ELF-1 (cell line): ENCODE measurements around the gene PIGZ.

ENCODE experiments used
- DNase-seq: peaks from one replicate; pipeline ENCODE4 v3.0.0-alpha.2; 2016; ENCODE audit warnings: low read depth, low spot score

The PIGZ gene, protein sequence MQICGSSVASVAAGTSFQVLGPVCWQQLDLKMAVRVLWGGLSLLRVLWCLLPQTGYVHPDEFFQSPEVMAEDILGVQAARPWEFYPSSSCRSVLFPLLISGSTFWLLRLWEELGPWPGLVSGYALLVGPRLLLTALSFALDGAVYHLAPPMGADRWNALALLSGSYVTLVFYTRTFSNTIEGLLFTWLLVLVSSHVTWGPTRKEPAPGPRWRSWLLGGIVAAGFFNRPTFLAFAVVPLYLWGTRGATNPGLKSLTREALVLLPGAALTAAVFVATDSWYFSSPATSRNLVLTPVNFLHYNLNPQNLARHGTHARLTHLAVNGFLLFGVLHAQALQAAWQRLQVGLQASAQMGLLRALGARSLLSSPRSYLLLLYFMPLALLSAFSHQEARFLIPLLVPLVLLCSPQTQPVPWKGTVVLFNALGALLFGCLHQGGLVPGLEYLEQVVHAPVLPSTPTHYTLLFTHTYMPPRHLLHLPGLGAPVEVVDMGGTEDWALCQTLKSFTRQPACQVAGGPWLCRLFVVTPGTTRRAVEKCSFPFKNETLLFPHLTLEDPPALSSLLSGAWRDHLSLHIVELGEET

DNA sequence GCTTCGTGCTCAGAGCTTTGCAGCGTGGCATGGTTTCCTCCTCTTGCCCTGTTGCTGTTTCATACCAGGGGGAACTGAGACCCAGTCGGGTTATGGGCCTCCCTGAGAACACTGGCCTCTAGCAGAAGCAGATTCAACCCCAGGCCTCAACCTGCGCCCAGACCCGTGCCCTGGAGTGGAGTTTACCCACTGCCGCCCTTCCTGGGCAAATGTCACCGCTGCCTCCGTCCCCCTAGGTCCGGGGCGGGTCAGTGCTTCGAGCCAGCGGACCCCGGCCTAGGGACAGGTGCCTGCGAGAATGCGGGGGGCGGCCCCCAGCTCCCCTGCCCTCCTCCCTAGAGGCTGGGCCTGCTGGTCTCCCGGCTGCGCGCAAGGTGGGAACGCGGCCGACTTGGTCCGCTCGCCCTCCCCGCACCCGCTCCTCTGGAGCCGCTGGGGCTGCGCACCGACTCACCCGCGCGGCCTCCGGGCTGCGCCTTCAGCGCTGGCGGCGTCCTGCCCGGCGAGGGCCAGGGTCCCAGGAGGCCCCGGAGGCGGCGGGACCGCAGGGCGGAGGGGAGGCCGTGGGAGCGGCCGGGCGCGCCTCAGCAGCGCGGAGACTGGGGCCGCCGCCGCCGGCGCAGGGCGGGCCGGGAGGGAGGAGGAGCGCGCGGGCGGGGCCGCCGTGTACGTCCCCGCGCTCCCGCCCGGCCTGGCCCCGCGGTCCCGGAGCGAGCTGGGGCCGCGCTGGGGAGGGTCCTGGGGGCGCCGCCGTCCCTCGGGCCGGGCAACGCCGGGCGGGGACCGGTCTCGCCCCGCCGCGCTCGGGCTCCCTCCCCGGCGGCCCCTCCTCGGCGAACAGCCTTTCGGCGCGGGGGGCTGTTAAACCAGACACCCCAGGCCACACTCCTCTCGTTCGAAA, at the start of gene PIGZ:
Gene PIGZ, minus strand, starts transcription at position 601 of the 901 bp plus-strand sequence. CDS start 16,802 bp downstream, outside the sequence.
- DNase-seq: no peak

DNA sequence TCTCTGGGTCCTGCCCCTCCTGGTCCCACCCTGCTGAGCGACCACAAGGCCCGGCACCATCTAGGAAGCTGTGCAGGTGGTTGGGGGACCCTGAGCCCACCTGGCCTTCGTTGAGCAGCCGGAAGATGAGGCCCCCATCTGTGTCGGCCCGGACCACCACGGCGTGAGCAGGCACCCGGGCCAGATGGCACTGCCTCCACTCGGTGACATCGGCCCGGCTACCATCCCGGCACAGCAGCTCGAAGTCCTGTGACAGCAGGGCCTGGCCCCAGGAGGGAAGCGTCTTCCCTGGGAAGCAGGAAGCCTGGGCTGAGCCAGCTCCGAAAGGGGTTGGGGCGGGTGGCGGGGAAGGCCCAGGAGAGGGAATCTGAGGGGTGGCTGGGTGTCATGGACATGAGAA, 48.4 kb upstream of the PIGZ start:
- DNase-seq: no peak

DNA sequence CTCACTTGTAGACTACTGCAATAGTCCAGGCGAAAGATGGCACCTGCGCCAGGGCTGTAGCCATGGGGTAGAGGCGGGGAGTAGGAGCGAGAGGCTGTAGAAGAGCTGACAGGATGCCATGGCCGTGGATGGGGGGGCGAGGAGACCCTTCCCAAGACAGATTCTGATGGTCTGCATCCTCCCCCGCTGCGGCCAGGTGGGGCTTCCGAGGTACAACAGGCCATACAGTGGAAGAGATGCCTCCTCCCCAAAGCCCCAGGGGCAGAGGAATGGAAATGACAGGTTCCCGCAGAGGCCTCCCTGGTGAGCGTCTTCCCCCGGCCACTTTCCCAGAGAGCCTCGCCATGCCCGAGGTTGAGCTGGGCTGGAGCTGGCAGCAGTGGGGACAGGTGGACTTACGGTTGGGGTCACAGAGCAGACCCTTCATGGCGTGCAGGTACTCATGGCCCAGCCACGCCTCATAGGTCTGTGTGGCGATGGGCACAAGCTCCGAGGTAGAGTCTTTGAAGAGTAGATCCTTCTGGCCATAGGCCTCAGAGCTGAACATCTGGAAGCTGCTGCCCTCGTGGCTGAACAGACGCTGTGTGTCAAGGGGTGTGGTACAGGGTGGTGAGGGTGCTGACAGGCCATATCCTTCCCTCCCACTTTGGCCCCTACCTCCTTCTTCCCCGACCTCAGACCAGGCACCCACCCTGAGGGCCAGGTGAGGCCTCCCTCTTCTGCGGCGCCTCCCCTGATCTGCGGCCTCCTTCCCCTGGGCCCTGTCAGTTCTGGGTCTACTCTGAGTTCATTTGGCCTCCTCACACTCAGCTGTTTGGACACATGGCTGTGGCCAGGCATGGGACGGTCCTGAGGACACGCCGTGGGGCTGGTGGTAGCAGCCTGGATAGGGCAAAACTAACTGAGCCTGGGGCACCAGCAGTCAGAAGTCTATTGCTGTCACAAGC, 47.4 kb upstream of the PIGZ start:
- no peak for DNase-seq

DNA sequence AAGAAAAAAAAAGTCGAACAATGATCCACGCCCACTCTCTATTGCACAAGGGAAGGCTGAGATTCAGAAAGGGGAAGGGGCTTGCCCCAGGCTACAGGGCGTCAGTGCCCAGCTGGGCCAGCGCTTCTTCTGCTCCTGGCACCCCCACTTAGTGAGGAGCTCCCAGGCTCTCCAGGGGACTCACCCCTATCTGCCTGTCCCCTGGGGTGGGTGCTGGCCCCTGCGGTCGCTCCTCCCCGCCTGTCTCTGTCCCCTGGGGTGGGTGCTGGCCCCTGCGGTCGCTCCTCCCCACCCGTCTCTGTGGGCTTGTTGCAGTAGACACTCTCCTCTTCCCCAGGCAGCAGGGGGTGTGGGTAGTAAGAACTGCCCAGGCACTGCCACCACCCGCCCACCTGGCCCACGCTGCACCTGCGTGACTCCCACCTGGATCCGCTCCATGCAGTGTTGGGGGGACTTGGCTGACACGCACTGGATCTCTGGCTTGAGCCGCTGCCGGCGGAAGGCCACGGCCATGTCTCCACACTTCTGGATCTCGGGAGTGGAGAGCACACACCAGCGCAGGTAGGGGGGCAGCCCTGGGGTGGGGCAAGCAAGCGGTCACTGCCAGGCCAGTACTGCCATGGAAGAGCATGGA, 46.4 kb upstream of the PIGZ start:
- DNase-seq: no peak

DNA sequence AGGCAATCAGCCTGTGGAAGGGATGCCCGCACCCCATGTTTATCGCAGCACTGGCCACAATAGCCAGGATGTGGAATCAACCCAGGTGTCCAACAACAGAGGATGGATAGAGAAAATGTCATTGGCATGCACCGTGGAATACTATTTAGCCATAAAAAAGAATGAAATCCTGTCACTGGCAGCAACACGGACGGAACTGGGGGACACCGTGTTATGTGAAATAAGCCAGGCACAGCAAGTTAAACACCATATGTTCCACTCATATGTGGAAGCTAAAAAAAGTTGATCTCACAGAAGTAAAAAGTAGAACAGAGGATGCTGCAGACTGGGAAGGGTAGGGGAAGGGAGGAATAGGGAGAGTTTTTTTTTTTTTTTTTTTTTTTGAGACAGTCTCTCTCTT, 45.4 kb upstream of the PIGZ start:
- no peak for DNase-seq

DNA sequence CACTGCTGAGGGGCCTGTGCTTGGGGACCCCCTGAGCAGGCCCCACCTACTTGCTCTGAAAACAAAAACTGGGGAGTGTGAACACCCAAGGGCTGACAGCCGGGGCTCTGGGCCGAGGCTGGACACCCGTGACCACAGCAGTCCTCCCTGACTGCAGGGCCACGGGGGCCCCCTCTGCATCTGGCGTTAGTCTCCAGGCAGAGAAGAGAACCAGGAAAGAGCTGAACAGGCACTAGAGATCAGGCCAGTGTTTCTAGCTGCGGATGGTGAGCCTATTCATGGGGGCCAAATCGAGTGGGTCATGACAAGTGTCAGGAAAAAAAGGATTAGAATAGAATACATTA, 43.9 kb upstream of the PIGZ start:
- DNase-seq: no peak

DNA sequence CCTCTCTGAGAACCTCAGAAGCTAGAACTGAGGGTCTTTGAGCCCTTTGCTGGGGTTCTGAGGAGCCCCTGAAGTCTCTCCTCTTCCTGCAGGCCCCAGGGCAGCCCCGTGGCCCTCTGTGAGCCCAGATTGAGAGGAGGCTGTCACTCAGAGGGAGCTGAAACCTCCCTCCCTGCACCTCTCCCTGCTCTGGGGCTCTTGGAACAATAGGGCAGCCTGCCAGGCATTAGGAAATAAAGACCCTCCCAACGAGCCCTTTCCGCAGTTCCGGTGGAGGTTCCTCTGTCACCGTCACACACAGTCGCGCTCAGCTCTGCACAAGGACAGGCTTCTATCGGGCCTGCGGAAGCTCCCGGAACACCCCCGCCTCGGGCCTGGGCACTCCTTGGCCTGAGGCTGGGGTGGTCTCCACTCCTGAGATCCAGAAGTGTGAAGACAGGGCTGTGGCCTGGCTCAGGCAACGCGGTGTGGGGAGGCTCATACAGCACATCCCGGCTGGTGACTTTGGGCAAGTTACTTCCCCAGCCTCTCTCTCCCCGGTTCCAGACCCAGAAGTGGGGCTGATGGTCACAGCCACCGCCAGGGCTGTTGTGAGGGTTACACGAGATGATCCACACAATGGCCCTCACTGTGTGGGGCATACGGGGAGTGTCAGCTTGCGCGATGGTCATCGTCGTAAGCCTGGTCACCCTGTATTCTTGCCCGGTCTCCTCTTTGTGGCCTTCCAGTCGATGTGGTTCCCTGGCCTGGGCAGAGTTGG, 43.3 kb upstream of the PIGZ start:
- DNase-seq: no peak

DNA sequence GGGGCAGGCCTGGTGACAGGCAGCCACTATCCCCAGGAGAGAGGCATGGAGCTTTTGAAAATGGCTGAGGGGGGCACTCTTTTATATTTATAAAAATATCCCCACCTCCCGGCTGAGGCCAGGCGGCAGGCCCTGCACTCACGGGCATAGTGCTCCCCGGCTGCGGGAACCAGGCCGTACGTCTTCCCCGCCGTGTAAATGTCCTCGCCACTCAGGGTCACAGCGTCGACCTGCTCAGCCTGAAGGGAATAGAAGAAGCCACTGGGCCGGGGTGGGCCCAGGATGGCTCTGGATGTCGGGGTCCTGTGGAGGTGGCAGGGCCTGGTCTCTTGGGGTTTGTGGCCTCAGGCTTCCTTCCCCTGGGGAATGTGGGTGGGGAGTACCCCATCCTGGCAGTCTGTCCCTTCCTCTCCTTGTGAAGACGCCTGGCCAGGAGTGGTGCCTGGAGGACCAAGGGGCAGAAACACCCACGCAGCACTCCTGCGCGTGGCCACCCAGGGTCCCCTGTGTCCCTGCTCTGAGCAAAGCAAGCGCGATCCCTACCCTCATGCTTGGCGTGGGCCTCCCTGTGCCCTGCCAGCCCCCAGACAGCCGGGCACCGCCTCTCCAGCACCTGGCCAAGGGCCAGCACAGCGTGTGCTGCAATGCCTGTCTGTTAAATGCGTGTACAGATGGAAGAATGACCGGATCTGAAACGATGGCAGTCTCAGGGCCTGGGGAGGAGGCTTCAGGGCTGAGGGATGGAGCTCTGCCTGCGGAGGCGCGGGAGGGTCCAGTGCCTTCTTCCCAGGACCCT, 42.1 kb upstream of the PIGZ start:
- DNase-seq: no peak

DNA sequence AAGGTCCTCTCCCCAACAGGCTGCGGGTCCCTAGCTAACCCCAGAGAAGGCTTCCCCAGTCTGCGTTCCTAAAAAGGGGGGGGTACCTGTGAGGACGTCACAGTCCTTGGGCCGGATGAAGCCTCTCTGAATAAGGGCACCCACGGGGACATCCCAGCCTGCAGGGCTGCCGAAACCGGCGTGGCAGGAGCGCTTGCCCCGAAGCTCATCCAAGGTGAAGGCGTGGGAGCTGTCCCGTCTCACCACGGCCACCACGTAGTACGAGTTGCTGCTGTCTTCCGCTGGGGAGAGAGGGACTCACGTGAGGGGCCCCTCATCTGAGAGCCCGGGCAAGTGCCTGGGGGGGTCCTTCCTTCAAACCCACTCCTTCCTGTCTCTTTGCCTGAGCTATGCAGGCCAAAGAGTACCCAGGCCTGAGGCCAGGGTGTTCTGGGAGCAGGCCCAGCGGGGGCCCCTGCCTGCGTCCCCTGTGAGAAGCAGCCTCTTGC, 40.9 kb upstream of the PIGZ start:
- DNase-seq: no peak

DNA sequence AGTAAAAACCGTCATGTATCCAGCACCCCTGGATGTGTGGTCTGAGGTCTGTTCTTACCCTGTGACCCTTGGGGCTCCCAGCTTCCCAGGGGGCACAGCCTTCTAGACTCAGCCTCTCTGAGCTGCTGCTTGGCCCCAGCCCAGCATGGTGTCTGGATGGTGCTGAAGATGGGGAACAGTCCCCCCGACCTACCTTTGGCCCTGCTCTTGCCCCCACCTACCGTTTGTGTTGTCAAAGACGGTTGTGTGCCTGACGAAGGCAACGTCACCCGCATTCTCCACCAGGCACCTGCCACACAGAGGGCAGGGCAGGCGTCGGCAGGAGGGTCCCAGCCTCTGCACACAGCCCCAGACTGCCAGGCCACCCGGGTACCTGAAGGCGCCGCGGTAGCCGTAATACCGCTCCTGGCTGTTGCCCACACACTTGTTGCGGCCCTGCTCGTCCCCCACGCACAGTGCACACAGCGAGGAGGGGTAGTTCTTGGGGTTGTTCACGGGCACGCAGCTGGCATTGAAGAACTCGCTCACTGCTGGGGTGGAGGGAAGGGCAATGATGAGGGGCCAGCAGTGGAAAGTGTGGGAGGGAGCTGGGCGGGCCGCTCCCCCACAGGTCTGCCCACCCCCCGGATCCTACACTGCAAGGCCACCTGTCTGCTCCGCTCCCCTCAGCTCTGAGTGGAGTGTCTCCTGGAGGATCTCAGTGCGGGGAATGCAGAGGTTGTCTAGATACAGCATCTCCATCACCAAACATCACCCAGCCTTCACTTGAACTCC, 40.0 kb upstream of the PIGZ start:
- no peak for DNase-seq

DNA sequence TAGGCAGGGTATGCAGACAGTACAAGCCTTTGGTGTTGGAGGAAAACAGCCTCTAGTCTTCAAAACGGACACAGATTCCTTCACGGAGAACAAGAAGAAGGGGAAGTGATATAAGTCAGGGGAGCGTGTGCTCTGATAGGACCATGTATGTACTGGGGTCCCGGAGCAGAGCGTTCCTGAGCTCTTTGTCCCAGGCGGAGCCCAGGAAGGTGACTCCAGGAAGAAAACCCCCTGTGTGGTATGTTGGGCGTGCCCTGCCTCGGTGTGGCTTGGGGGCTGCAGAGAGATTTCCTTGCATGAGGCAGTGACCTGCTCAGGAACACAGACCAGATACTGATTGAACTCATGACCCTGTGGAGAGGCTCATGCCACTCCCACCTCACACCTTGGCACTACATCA, 39.3 kb upstream of the PIGZ start:
- DNase-seq: no peak

DNA sequence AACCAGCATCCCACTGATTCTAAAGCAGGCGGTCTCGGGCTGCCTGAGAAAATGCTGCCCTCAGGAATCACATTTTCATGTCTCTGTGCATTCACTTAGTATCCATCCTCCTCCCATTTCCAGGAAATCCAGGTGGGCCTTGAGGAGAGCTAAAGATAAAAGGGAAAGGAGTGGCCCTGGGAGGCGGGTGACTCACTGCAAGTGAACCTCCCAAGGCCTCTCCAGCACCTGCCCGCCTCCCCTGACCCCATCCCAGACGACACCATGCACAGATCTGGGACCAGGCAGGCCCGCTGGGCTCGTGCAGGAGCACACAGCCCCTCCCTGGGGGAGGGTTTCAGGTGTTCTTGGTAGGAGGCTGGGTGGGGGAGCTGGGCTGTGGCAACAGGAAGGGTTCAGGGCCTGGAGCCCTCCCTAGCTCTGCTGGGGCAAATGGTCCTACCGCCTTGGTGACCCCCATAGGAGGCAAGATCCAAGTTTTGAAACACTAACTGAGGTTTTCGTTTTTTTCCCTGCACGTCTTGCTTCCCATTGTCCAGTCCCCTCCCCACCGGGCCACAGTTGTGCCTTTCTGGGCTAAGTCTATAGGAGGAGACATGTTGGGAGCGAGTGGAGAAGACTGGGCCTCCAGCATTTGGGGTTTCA, 38.8 kb upstream of the PIGZ start:
- DNase-seq: no peak

DNA sequence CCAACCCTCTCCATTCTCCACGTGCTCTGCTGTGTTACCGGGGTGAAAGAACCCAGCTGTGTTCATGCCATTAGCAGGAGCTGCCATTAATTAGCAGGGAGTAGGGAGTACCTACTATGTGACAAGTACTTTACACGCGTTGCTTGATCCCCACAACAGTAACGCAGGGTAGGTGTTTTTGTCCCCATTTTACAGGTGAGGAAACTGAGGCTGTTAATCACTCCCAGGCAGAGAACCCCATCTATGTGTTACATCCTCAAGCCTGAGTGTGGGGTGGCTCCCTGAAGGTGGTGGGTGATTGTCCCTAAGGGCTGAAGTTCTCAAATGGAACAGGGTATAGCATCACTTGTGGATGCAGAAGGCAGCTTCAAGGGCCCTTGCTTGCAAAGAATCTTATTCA, 38.2 kb upstream of the PIGZ start:
- no peak for DNase-seq

DNA sequence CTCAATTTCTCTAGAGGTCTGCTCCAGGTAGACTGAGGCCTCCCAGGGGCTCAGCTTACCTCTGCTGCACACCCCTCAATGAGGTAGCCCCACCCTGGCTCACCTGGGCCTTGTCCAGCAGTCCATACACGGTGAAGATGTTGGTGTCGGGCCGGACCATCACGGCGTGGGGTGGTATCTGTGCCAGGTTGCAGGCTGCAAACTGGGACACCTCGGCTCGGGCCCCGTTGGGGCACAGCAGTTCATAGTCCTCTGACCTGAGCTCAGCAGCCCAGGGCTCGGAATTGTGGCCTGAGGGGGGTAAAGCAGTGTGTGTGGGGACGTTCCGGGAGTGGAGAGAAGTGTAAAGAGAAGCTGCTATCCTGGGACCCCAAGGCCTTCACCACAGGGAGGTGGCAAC, 37.8 kb upstream of the PIGZ start:
- DNase-seq: no peak

DNA sequence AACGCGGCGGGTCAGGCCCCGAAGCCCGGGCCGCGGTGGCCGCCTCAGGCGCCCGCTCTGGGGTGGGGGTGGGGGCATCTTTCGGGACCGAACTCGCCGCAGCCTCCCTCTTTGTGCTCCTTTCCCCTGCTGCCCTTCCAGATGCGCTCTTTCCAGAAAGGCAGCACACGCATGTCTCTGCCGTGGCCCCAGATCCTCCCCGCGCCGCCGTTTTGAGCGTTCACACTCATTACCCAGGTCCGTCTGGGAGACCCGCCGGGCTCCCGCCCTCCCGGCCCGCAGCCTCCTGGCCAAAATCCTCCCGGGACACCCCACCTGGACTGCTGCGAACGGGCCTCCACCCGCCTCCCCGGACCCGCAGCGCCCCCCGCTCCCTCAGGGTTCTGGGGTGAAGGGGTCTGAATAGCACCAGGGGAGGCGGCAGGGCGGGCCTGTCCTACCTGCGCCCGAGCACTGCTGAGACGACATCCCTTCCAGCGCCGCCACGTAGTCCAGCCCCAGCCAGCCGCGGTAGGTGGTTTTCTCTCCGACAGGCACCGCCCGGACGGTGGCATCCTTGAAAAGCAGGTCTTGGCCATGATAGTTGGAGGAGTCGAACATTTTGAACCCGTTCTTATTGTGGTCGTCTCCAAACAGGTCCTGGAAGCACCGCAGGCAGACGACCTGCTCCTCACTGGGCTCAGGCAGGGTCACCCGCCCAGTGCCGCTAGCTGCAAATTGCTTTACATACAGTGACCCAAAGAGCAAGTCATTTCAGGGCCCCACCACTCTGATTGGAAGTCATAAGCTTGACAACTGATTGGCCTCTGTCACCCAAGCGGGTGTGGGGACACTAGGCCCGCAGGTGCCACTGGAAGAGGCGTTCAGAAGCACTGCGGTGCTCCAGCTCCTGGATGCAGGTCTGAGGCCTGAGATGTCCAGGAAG, 35.1 kb upstream of the PIGZ start:
- DNase-seq: no peak

DNA sequence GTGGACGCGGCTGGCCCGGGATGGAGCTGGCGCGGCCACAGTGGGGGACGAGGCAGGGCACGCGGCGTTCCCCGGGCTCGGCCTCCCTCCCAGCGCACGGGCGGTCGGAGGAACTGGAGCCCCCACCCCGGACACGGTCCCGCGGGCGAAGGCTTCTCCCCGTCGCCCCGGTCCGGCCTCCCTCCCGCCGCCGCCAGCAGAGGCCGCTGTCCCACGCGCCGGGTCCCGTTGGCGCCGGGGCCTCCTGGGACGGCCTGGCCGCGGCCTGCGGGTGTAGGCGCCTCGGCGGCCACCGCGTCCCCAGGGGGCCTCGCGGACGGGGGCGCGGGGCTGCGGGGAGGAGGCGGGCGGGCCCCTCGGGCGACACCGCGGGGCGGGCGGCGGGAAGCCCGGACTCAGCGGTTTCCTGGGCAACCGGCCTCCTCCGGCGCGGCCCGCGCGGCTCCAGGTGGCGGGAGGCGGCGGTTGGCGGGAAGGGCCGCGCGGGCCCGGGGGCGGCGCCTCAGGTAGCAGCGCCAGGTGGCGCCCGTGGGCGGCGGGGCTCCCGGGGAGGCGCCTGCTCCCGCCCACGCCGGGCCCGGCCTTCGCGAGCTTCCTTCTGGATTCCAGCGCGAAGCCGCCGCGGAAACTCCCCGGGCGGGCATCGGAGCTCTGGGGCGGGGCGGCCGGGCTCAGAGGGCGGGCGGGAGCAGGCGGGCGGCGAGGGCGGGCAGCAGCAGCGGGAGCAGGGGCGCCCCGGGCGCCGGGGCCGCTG, 34.2 kb upstream of the PIGZ start:
- DNase-seq: no peak
